GM06990 (cell line): ENCODE data around the gene MLKL.

Experiments
- DNase-seq: peaks from one replicate; pipeline ENCODE4 v3.0.0-alpha.2; 2011; ENCODE audit not compliant: insufficient read length; ENCODE audit errors: extremely low read depth
- H3K27me3 ChIP-seq: replicated peaks from 2 replicates; pipeline ENCODE4 v1.6.0; 2011; ENCODE audit warnings: low read length; ENCODE audit not compliant: control insufficient read depth, insufficient read depth
- H3K36me3 ChIP-seq: 2 replicates; pipeline ENCODE4 v1.5.1; 2011; ENCODE audit warnings: low read length; ENCODE audit not compliant: control insufficient read depth, insufficient read depth
- H3K4me3 ChIP-seq: replicated peaks from 2 replicates; pipeline ENCODE4 v1.5.1; 2011; ENCODE audit warnings: low read depth, mild to moderate bottlenecking, control low read depth, low read length
- TF ChIP-seq, protein P1 (sequence below): IDR thresholded peaks from 2 replicates; pipeline ENCODE4 v1.5.1; 2011; ENCODE audit warnings: low read length, control low read depth, mild to moderate bottlenecking, inconsistent platforms; ENCODE audit not compliant: insufficient read depth, poor library complexity, severe bottlenecking

MLKL gene

DNA sequence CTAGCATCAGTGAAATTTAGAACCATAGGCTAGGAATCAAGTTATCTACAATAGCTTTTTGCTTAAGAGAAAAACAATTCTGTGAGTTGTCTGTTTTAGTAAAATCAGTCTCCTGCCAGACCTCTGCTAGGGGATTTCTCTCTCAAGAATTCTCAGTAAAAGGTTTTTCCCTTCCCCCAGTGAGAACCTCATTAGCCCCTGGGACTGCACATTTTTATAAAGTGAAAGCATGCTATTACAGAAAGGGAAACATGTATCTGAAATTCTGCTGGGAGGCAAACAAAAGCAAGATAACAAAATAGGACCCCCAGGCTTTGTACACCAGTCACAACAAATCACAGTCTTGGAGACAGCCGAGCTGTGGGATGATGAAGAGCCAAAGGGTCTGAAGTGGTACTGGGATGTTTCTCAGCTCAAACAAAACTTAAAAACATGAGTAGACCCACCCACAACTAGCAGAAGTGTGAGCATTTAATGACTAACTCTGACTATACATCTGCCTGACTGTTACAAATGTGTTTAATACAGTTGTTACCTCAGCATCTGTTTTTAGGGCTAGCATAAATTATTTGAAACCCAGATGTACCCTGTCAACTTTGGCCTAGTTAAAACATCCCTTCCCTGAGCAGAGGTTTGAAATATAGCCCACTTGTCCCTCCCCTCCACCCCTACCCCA, 73.8 kb downstream of the MLKL start:
- TF ChIP-seq, protein P1, sequence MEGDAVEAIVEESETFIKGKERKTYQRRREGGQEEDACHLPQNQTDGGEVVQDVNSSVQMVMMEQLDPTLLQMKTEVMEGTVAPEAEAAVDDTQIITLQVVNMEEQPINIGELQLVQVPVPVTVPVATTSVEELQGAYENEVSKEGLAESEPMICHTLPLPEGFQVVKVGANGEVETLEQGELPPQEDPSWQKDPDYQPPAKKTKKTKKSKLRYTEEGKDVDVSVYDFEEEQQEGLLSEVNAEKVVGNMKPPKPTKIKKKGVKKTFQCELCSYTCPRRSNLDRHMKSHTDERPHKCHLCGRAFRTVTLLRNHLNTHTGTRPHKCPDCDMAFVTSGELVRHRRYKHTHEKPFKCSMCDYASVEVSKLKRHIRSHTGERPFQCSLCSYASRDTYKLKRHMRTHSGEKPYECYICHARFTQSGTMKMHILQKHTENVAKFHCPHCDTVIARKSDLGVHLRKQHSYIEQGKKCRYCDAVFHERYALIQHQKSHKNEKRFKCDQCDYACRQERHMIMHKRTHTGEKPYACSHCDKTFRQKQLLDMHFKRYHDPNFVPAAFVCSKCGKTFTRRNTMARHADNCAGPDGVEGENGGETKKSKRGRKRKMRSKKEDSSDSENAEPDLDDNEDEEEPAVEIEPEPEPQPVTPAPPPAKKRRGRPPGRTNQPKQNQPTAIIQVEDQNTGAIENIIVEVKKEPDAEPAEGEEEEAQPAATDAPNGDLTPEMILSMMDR = no peak
- peaks cover 40% of the 10 kb centered on the region for H3K36me3 ChIP-seq
- DNase-seq = no peak
- H3K27me3 ChIP-seq = no peaks in the 10 kb centered on the region
- no peak overlapping the region for H3K4me3 ChIP-seq

DNA sequence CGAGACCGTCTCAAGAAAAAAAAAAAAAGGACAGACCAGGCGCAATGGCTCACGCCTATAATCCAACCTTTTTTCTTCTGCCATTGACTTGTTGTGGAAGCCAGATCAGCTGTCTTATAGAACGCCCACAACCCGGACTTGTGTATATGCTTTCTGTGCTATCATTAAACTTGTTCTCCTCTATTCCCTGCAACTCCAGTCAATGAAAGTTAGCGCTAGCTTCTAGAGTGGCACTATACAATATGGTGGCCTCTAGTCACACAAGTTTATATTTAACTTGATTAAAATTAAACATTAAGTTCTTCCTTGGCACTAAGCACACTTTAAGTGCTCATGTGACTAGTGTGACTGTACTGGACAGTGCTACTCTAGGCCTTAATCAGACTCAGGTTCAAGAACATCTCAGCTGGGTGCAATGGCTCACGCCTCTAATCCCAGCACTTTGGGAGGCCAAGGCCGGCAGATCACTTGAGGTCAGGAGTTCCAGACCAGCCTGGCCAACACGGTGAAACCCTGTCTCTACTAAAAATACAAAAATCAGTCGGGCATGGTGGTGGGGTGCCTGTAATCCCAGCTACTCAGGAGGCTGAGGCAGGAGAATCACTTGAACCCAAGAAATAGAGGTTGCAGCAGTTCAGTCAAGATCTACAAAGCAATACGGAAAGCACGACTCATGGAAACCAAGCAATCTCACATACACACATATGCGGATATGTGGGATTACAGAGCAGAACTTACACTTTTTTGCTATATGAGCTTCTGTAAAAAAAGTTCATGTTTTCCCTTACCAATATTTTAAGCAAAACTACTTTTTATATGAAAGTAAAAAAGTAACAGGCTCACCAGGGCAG, 74.9 kb downstream of the MLKL start:
- Histone ChIP-seq H3K36me3 (peaks cover 38% of the 10 kb centered on the region), H3K27me3 (no peaks in the 10 kb centered on the region), H3K4me3 (no peak overlapping the region)
- DNase-seq = no peak
- TF ChIP-seq, protein P1 = no peak

DNA sequence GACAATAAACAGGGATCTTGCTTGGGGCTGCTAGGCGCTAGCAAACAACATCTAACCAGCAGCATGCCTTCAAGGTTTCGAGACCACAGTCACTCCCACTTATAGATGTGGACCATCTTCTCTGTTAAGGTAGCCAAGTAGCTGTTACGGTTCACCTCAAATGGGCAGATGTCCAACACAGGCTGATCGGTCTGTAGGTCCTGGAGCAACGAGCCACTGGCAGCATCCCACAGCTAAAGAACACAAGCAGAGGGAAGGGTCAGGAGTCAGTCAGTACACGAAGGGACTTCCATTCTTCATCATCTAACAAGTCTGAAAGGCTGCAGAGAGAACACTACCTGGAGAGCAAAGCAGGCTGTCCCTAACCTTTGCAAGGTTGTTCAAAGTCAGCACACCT, 76.8 kb downstream of the MLKL start:
- Histone ChIP-seq H3K27me3 (no peaks in the 10 kb centered on the region), H3K36me3 (peaks cover 38% of the 10 kb centered on the region), H3K4me3 (no peak overlapping the region)
- TF ChIP-seq, protein P1 = no peak
- DNase-seq = no peak

DNA sequence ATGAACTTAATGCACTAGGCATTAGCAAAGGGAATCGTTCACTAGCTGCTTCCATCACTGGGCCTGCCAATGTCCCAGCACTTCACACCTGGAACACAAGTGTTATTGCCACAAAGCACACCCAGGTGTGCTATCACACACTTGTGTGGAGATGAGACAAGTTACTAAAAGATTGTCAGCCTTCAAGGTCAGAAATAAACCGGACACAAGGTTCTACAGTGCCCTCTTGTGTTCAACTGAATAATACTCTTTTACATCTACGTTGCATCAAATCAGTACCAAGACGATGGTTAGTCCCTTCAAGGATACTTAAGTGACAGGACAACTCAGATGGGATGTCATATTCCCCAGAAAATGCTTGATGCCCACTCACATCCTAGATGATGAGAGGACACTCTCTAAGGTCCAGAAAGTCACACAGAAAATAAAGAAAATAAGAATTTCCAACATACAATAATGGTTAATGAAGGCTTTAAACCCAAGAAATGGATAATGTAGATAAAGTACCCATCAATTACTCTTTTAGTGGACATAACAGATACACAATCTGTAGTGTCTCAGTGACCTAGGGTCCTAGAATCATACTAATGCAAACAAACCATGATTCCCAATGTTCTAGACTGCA, 77.3 kb downstream of the MLKL start:
- Histone ChIP-seq H3K36me3 (peaks cover 36% of the 10 kb centered on the region), H3K27me3 (no peaks in the 10 kb centered on the region), H3K4me3 (no peak overlapping the region)
- TF ChIP-seq, protein P1 = peak; percentile 54
- DNase-seq = no peak

DNA sequence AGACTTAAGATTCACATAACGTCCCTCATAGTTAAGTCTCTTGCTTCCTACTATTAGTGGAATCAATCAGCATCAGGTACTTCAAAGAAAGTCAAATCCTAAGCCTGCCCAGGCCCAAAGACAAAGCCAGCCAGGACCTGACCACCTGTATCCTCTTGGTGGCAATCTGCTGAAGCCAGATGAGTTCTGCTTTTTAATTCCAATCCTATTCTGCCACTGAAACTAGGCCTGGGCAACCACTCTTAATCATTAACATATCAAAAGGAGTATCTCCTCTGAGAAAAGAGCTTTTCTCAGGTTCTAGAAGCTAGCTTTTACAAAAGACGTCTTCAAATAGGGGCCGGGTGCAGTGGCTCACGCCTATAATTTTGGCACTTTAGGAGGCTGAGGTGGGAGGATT, 78.7 kb downstream of the MLKL start:
- TF ChIP-seq, protein P1 = no peak
- Histone ChIP-seq H3K36me3 (peaks cover 30% of the 10 kb centered on the region), H3K27me3 (no peaks in the 10 kb centered on the region), H3K4me3 (no peak overlapping the region)
- no peak for DNase-seq
